Endothelial cell (in vitro differentiated cells): ENCODE results near the gene ZFR. TPM values are rescaled to one million over a fixed set of nuclear protein-coding genes. Genes with fewer than 3 reads are reported as not detected.
A peak's percentile ranks its signal among the peaks of the same experiment; 100 is the strongest.

Experiments
- DNase-seq: peaks from one replicate; pipeline ENCODE4 v3.0.0; 2021; ENCODE audit warnings: low spot score
- H3K27ac Mint-ChIP-seq: one replicate; pipeline ENCODE4 v1.8.0; 2021; ENCODE audit warnings: mixed read lengths, inconsistent platforms; ENCODE audit not compliant: unreplicated experiment
- H3K27me3 Mint-ChIP-seq: one replicate; pipeline ENCODE4 v1.8.0; 2021; ENCODE audit warnings: mild to moderate bottlenecking, moderate library complexity, mixed read lengths, inconsistent platforms; ENCODE audit not compliant: unreplicated experiment
- H3K36me3 Mint-ChIP-seq: one replicate; pipeline ENCODE4 v1.8.0; 2021; ENCODE audit warnings: mild to moderate bottlenecking, low read depth, mixed read lengths, inconsistent platforms; ENCODE audit not compliant: unreplicated experiment
- H3K4me1 Mint-ChIP-seq: one replicate; pipeline ENCODE4 v1.8.0; 2021; ENCODE audit warnings: mild to moderate bottlenecking, mixed read lengths, inconsistent platforms; ENCODE audit not compliant: unreplicated experiment
- H3K4me3 Mint-ChIP-seq: one replicate; pipeline ENCODE4 v1.8.0; 2021; ENCODE audit warnings: mild to moderate bottlenecking, mixed read lengths, inconsistent platforms; ENCODE audit not compliant: unreplicated experiment
- H3K9me3 Mint-ChIP-seq: one replicate; pipeline ENCODE4 v1.8.0; 2021; ENCODE audit warnings: mixed read lengths, inconsistent platforms; ENCODE audit not compliant: unreplicated experiment
- microRNA-seq: library from miRNA; unstranded; fragments of <30 nt; microRNA quantifications from one replicate; pipeline ENCODE4, GENCODE V29; 2020; ENCODE audit not compliant: unreplicated experiment
- total RNA-seq: library from RNA; stranded (reverse); fragmentation: NEBNext Ultra II Directional; extraction: Animal tissue kit (Norgen Biotek cat#: 25700); gene quantifications from one replicate; pipeline ENCODE4 v1.2.1, GENCODE V29; 2021; ENCODE audit not compliant: unreplicated experiment
- TF ChIP-seq, protein P1 (sequence below): fragments of 200-600 bp; sonication (generic); IDR thresholded peaks from one replicate; pipeline ENCODE4 v1.5.0; 2021; ENCODE audit warnings: antibody characterized with exemption; ENCODE audit not compliant: unreplicated experiment

Gene ZFR
- total RNA-seq, 1 donor from 2014 or later: 72.9 TPM

- Mint-ChIP-seq H3K4me3 (no peak overlapping the region), H3K27ac (no peak overlapping the region), H3K4me1 (peaks cover 19% of the 10 kb centered on the region), H3K9me3 (no peaks in the 10 kb centered on the region), H3K27me3 (peaks cover 4% of the 10 kb centered on the region), H3K36me3 (peaks cover 14% of the 10 kb centered on the region)
- TF ChIP-seq, protein P1, sequence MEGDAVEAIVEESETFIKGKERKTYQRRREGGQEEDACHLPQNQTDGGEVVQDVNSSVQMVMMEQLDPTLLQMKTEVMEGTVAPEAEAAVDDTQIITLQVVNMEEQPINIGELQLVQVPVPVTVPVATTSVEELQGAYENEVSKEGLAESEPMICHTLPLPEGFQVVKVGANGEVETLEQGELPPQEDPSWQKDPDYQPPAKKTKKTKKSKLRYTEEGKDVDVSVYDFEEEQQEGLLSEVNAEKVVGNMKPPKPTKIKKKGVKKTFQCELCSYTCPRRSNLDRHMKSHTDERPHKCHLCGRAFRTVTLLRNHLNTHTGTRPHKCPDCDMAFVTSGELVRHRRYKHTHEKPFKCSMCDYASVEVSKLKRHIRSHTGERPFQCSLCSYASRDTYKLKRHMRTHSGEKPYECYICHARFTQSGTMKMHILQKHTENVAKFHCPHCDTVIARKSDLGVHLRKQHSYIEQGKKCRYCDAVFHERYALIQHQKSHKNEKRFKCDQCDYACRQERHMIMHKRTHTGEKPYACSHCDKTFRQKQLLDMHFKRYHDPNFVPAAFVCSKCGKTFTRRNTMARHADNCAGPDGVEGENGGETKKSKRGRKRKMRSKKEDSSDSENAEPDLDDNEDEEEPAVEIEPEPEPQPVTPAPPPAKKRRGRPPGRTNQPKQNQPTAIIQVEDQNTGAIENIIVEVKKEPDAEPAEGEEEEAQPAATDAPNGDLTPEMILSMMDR: no peak
- DNase-seq: no peak
Observed at GRCh38 chr5:32307769-32308194, 136.8 kb downstream of the ZFR start.

DNA sequence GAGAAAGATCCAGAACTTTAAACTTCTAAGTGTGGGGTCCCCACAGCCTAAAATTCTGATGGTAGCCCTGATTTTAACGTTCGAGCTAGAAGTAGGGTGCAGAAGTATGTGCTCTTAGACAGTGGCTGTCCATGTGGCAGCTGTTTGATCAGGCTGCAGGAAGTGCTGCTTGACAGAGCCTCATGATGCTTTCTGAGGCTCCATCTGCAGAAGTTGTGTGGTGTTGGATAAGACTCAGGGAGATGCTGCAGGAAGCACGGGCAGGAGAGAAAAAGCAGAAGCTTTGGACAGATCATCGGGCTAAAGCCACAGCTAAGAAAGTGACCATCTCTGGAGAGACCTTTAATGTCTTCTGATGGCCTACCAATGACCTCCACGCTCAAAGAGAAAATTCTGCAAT is 139.9 kb downstream of the ZFR start:
- TF ChIP-seq, protein P1: no peak
- DNase-seq: no peak
- H3K4me1 Mint-ChIP-seq: peaks cover 11% of the 10 kb centered on the region
- H3K4me3 Mint-ChIP-seq: no peak overlapping the region
- H3K36me3 Mint-ChIP-seq: peaks cover 8% of the 10 kb centered on the region
- peaks cover 4% of the 10 kb centered on the region for H3K27me3 Mint-ChIP-seq
- no peaks in the 10 kb centered on the region for H3K9me3 Mint-ChIP-seq
- H3K27ac Mint-ChIP-seq: no peak overlapping the region

Small RNA genes lying within 50 kb of the gene (microRNA-seq; reads per million reads assigned to microRNA genes)
- 7.3 reads per million, percentile 54 among the genes with 10 or more reads in this experiment for gene MIR579

Other genes starting within 250 kb of the ZFR start
- 39.4 TPM for gene MTMR12, start 131.8 kb downstream of the ZFR start, total RNA-seq
- 294 TPM for gene SUB1, start 140.8 kb upstream of the ZFR start, total RNA-seq